NCI-H2107 treated with DMSO at 0.1 percent for 48 hours (cell line): Measurements from ENCODE around the gene APOB.

ENCODE experiments used
- DNase-seq: peaks from one replicate; lab custom pipeline; 2025; ENCODE audit not compliant: unreplicated experiment; lab: John Stamatoyannopoulos, UW

Gene APOB

GRCh38 chr2:20985062-20985461 lies 58.8 kb downstream of the APOB start:
- no peak for DNase-seq

GRCh38 chr2:20984408-20984807 lies 59.5 kb downstream of the APOB start:
- no peak for DNase-seq

- no peak for DNase-seq
Observed at GRCh38 chr2:20983844-20984243, 60.0 kb downstream of the APOB start.

- DNase-seq, result no peak
Observed at GRCh38 chr2:20982861-20983260, 61.0 kb downstream of the APOB start.

GRCh38 chr2:20977520-20978180 lies 66.2 kb downstream of the APOB start:
- no peak for DNase-seq

GRCh38 chr2:20976527-20976926 lies 67.3 kb downstream of the APOB start:
- DNase-seq, result no peak

GRCh38 chr2:20972792-20973565 lies 70.9 kb downstream of the APOB start:
- no peak for DNase-seq

GRCh38 chr2:20972110-20972509 lies 71.8 kb downstream of the APOB start:
- DNase-seq, result no peak

- no peak for DNase-seq
Observed at GRCh38 chr2:20970068-20970467, 73.8 kb downstream of the APOB start.

GRCh38 chr2:20966061-20966595 lies 77.7 kb downstream of the APOB start:
- no peak for DNase-seq

- no peak for DNase-seq
Observed at GRCh38 chr2:20965221-20965620, 78.7 kb downstream of the APOB start.

GRCh38 chr2:20963867-20964266 lies 80.0 kb downstream of the APOB start:
- DNase-seq, result no peak

- peak; percentile 43 for DNase-seq
Observed at GRCh38 chr2:20962939-20963557, 80.8 kb downstream of the APOB start.

- DNase-seq, result no peak
Observed at GRCh38 chr2:20961858-20962257, 82.0 kb downstream of the APOB start.

GRCh38 chr2:20960003-20960402 lies 83.9 kb downstream of the APOB start:
- no peak for DNase-seq

GRCh38 chr2:20959252-20959651 lies 84.6 kb downstream of the APOB start:
- DNase-seq, result no peak

GRCh38 chr2:20957788-20958525 lies 85.9 kb downstream of the APOB start:
- no peak for DNase-seq

GRCh38 chr2:20955277-20956026 lies 88.4 kb downstream of the APOB start:
- no peak for DNase-seq

GRCh38 chr2:20953146-20953824 lies 90.6 kb downstream of the APOB start:
- DNase-seq, result no peak
